SK-N-MC (cell line): ENCODE results near the gene KCTD16.

Experiments used
- EZH2 ChIP-seq: fragments of 200-600 bp; sonication (generic); IDR thresholded peaks from one replicate; pipeline ENCODE4 v1.6.1; 2017; ENCODE audit warnings: antibody characterized with exemption
- FOXP2 ChIP-seq: optimal IDR thresholded peaks from 2 replicates; pipeline ENCODE3; 2011; ENCODE audit warnings: mild to moderate bottlenecking, moderate library complexity; ENCODE audit not compliant: insufficient read depth; ENCODE audit errors: extremely low read length, control extremely low read depth
- POLR2AphosphoS5 ChIP-seq: IDR thresholded peaks from 2 replicates; pipeline ENCODE4 v1.6.1; 2012; ENCODE audit warnings: mild to moderate bottlenecking, low read depth, low read length, borderline replicate concordance

DNA sequence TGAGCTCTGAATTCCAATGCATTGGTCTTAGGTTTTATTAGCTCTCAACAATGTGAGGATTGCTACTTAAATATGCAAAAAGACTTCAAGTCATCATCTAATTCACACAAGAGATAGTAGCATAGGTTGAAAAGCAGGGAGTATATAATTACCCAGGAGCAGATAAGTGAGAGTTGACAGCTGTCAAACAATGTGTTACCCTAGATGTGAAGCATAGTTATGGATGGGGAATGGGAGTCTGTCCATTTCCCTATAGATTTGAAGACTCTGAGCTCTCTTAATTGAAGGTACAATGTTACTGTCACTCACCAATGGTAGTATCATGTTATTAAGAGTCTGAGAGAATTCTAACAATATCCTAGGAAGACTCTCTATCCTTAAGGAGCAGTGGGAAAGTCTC lies 160.7 kb downstream of the KCTD16 start:
- TF ChIP-seq POLR2AphosphoS5: no peak
- no peak for TF ChIP-seq EZH2
- no peak for TF ChIP-seq FOXP2
